Mammary epithelial cell (primary cell): Measurements from ENCODE around the gene TNFSF12.

Experiments
- EZH2 ChIP-seq: IDR thresholded peaks from 2 replicates; pipeline ENCODE4 v1.6.1; 2012; ENCODE audit warnings: low read length, inconsistent platforms, borderline replicate concordance
- TF ChIP-seq, protein P1 (sequence below), 2 donors: IDR thresholded peaks in 1 of 2; conservative IDR thresholded peaks in 1 of 2; 2 replicates each; pipeline ENCODE4 v1.5.1; 2011 to 2012; ENCODE audit warnings: inconsistent platforms in 2 of 2, low read length in 2 of 2, mild to moderate bottlenecking in 2 of 2, control low read depth in 1 of 2, low read depth in 1 of 2; ENCODE audit not compliant: insufficient read depth in 1 of 2; ENCODE audit errors: extremely low read depth in 1 of 2

DNA sequence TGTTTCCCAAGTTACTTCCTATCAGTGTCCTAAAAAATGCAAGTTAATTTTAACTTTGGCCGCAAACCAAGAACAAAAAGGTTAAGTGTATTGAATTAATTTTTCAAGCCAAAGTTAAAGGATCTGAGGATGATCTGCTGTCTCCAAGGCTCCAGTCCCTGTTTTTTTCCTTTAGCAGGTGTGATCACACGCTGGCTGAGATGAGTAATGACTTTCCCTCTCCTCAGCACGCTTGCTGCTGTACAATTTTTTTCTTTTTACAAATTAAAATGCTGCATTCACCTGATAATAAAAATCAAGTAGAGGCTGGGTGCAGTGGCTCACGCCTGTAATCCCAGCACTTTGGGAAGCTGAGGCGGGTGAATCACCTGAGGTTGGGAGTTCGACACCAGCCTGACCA lies 3.9 kb upstream of the TNFSF12 start:
- TF ChIP-seq EZH2 = no peak
- TF ChIP-seq, protein P1, sequence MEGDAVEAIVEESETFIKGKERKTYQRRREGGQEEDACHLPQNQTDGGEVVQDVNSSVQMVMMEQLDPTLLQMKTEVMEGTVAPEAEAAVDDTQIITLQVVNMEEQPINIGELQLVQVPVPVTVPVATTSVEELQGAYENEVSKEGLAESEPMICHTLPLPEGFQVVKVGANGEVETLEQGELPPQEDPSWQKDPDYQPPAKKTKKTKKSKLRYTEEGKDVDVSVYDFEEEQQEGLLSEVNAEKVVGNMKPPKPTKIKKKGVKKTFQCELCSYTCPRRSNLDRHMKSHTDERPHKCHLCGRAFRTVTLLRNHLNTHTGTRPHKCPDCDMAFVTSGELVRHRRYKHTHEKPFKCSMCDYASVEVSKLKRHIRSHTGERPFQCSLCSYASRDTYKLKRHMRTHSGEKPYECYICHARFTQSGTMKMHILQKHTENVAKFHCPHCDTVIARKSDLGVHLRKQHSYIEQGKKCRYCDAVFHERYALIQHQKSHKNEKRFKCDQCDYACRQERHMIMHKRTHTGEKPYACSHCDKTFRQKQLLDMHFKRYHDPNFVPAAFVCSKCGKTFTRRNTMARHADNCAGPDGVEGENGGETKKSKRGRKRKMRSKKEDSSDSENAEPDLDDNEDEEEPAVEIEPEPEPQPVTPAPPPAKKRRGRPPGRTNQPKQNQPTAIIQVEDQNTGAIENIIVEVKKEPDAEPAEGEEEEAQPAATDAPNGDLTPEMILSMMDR (conservative IDR thresholded peaks at IDR 0.05 in 1 of 2, IDR thresholded peaks at IDR 0.05 in 1 of 2; ENCODE audit: extremely low read depth in 1 of 2, insufficient read depth in 1 of 2, low read depth in 1 of 2, low read length in 2 of 2) = no peak
